Measurements from ENCODE around the gene LRTM2.

The LRTM2 gene

DNA sequence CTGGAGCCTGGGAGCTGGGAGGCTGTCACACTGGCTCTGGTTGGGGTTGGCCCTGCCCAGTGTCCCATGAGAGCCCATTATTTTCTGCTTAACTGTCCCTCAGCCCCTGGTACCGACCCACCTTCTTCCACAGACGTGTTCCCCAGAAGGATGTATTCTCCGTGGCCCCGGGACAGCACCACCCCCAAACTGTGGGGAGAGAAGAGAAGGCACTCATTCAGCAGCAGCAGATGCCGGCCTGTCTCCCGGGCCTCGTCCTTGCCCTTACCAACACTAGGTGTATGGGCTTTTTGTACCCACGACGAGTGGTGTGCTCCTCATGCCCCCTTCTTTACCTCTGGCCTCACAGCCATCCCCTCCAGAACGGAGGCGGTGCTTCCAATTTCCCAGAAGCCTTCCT is 38.1 kb downstream of the LRTM2 start:
- Histone ChIP-seq H3K36me3 (ENCODE audit: control insufficient read depth, insufficient read depth, low read length) (no peaks in the 10 kb centered on the region), H3K4me1 (ENCODE audit: control insufficient read depth, insufficient read depth, low read length, poor library complexity, severe bottlenecking) (no peaks in the 10 kb centered on the region), H3K9me3 (ENCODE audit: control insufficient read depth, low read length) (peaks cover 5% of the 10 kb centered on the region), H3K27ac (ENCODE audit: low read depth, low read length, severe bottlenecking) (no peak overlapping the region), H3K4me3 (ENCODE audit: extremely low read depth, insufficient read depth, low read length, poor library complexity, severe bottlenecking) (no peak overlapping the region)
- WGBS, 2 experiments (ENCODE audit: insufficient coverage in 2 of 2): 85 to 94% methylated on average over 7 to 9 of the region's 11 CpGs

DNA sequence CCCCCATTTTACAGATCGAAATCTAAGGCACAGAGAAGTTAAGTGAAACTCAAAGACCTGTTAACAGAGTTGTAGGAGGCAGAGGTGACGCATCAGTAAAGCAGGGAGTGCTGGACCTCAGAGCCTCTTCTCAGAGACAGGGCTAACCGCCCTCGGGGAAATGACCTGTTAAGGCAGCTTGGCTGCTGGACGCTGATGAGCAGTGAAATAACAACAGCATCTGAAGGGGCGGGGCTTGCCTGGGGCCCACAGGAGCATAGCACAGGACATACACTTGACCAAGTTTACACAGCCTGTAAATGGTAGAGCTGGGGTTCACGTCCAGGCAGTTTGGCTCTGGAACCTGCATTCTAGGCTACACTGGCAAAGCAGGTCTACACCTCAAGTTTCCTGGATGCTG is 39.3 kb downstream of the LRTM2 start:
- Histone ChIP-seq H3K4me3 (ENCODE audit: extremely low read depth, insufficient read depth, low read length, poor library complexity, severe bottlenecking) (no peak overlapping the region), H3K9me3 (ENCODE audit: control insufficient read depth, low read length) (peaks cover 5% of the 10 kb centered on the region), H3K4me1 (ENCODE audit: control insufficient read depth, insufficient read depth, low read length, poor library complexity, severe bottlenecking) (no peaks in the 10 kb centered on the region), H3K36me3 (ENCODE audit: control insufficient read depth, insufficient read depth, low read length) (no peaks in the 10 kb centered on the region), H3K27ac (ENCODE audit: low read depth, low read length, severe bottlenecking) (no peak overlapping the region)
- 79 to 83% methylated on average over 5 to 7 of the region's 7 CpGs for WGBS, 2 experiments (ENCODE audit: insufficient coverage in 2 of 2)

DNA sequence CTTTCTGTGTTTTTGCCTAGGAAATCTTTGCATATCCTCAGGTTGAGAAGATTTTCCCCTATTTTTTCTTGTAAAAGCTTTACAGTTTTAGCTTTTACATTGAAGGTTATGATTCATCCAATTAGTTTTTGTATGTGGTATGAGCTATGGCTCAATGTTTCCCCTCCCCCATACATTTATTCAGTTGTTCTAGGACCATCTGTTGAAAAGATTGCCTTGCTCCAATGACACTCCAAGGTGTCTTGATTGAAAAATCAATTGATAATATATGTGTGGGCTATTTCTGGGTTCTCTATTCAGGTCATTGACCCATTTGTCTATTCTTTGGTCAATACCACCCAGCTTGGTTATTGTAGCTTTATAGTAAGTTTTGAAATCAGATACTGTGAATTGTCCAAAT is 42.6 kb downstream of the LRTM2 start:
- H3K27ac ChIP-seq (ENCODE audit: low read depth, low read length, severe bottlenecking): no peak overlapping the region
- H3K4me3 ChIP-seq (ENCODE audit: extremely low read depth, insufficient read depth, low read length, poor library complexity, severe bottlenecking): no peak overlapping the region
- peaks cover 4% of the 10 kb centered on the region for H3K9me3 ChIP-seq (ENCODE audit: control insufficient read depth, low read length)
- no peaks in the 10 kb centered on the region for H3K4me1 ChIP-seq (ENCODE audit: control insufficient read depth, insufficient read depth, low read length, poor library complexity, severe bottlenecking)
- no peaks in the 10 kb centered on the region for H3K36me3 ChIP-seq (ENCODE audit: control insufficient read depth, insufficient read depth, low read length)

- no peak overlapping the region for H3K4me3 ChIP-seq (ENCODE audit: extremely low read depth, insufficient read depth, low read length, poor library complexity, severe bottlenecking)
- 91 to 92% methylated on average over 15 to 16 of the region's 16 CpGs for WGBS, 2 experiments (ENCODE audit: insufficient coverage in 2 of 2)
- peaks cover 6% of the 10 kb centered on the region for H3K9me3 ChIP-seq (ENCODE audit: control insufficient read depth, low read length)
- H3K36me3 ChIP-seq (ENCODE audit: control insufficient read depth, insufficient read depth, low read length): no peaks in the 10 kb centered on the region
- H3K4me1 ChIP-seq (ENCODE audit: control insufficient read depth, insufficient read depth, low read length, poor library complexity, severe bottlenecking): no peaks in the 10 kb centered on the region
- no peak overlapping the region for H3K27ac ChIP-seq (ENCODE audit: low read depth, low read length, severe bottlenecking)
Measured at GRCh38 chr12:1863823-1864222, 43.5 kb downstream of the LRTM2 start.

DNA sequence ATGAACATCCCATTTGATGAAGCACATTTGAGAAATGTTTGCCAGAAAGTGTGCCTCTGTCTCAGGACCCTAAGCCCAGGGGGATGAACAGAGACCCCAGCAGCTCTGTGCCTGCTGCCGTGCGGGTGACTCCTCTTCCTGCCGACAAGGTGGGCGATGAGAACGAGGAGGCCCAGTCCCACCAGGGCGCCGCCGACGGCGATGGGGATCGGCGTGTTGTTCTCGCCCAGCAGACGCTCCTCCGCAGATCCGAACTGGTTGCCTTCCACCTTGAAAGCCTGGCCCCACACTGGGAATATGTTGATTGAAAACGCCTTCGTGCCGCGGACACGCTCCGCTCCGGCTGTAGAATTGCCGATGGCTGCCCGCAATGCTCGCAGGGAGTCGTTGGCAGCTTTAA is 44.1 kb downstream of the LRTM2 start:
- H3K36me3 ChIP-seq (ENCODE audit: control insufficient read depth, insufficient read depth, low read length): no peaks in the 10 kb centered on the region
- 93 to 97% methylated on average over 27 of the region's 27 CpGs for WGBS, 2 experiments (ENCODE audit: insufficient coverage in 2 of 2)
- peaks cover 6% of the 10 kb centered on the region for H3K9me3 ChIP-seq (ENCODE audit: control insufficient read depth, low read length)
- no peaks in the 10 kb centered on the region for H3K4me1 ChIP-seq (ENCODE audit: control insufficient read depth, insufficient read depth, low read length, poor library complexity, severe bottlenecking)
- no peak overlapping the region for H3K4me3 ChIP-seq (ENCODE audit: extremely low read depth, insufficient read depth, low read length, poor library complexity, severe bottlenecking)
- no peak overlapping the region for H3K27ac ChIP-seq (ENCODE audit: low read depth, low read length, severe bottlenecking)

DNA sequence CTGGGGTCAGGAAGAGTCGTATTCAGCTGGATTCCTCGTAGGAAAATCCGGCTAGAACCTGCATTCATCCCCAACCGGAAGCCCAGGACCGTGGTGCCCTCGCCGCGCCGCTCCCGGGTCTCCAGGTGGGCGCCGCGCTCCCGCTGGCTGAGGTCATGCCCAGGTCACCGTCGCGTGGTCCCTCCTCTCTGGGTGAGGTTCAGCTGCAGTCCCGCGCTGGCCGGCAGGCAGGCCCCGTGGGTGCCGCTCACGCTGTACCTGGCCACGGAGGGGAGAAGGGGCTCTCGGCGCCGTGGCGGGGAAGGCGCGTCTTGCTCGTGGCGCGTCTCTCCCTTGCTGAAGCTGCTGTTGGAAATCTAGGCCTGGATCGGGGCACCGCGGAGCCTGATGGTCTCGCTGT is 44.5 kb downstream of the LRTM2 start:
- H3K36me3 ChIP-seq (ENCODE audit: control insufficient read depth, insufficient read depth, low read length): no peaks in the 10 kb centered on the region
- no peak overlapping the region for H3K4me3 ChIP-seq (ENCODE audit: extremely low read depth, insufficient read depth, low read length, poor library complexity, severe bottlenecking)
- WGBS, 2 experiments (ENCODE audit: insufficient coverage in 2 of 2): 93 to 96% methylated on average over 28 of the region's 37 CpGs
- peaks cover under 1% of the 10 kb centered on the region for H3K4me1 ChIP-seq (ENCODE audit: control insufficient read depth, insufficient read depth, low read length, poor library complexity, severe bottlenecking)
- H3K27ac ChIP-seq (ENCODE audit: low read depth, low read length, severe bottlenecking): no peak overlapping the region
- peaks cover 10% of the 10 kb centered on the region for H3K9me3 ChIP-seq (ENCODE audit: control insufficient read depth, low read length)

DNA sequence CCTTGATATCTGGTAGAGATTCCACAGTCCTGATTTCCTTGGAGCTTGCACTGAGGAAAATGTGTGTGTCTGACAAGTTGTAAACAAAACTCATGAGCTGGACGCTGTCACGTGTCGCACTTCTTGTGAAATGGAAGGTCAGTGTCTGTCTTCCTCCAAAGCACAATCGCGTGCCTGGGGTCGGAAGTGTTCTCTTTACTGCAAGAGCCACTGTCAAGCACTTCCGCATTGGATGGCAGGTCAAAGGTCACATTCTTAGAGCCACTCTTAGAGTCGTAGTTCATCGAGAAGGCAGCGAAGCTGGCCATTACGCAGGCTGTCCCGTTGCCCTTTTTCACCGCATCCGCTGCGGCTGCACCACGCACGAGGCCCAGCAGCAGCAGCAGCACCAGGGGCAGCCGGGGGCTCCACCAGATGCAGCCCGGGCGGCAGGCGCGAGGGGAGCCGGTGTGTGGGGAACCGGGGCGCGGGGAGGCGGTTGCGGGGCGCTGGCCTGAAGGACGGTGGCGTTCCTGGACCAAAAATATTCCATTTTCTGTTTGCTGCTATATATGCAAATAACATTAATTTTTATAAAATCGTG is 45.0 kb downstream of the LRTM2 start:
- Histone ChIP-seq H3K4me1 (ENCODE audit: control insufficient read depth, insufficient read depth, low read length, poor library complexity, severe bottlenecking) (peaks cover 5% of the 10 kb centered on the region), H3K9me3 (ENCODE audit: control insufficient read depth, low read length) (peaks cover 12% of the 10 kb centered on the region), H3K27ac (ENCODE audit: low read depth, low read length, severe bottlenecking) (no peak overlapping the region), H3K4me3 (ENCODE audit: extremely low read depth, insufficient read depth, low read length, poor library complexity, severe bottlenecking) (no peak overlapping the region), H3K36me3 (ENCODE audit: control insufficient read depth, insufficient read depth, low read length) (no peaks in the 10 kb centered on the region)
- WGBS, 2 experiments (ENCODE audit: insufficient coverage in 2 of 2): 91 to 93% methylated on average over 20 to 23 of the region's 32 CpGs

GRCh38 chr12:1869145-1869544 is 48.8 kb downstream of the LRTM2 start:
- no peak overlapping the region for H3K4me3 ChIP-seq (ENCODE audit: extremely low read depth, insufficient read depth, low read length, poor library complexity, severe bottlenecking)
- 84 to 98% methylated on average over 7 to 8 of the region's 10 CpGs for WGBS, 2 experiments (ENCODE audit: insufficient coverage in 2 of 2)
- no peaks in the 10 kb centered on the region for H3K36me3 ChIP-seq (ENCODE audit: control insufficient read depth, insufficient read depth, low read length)
- H3K4me1 ChIP-seq (ENCODE audit: control insufficient read depth, insufficient read depth, low read length, poor library complexity, severe bottlenecking): peaks cover 5% of the 10 kb centered on the region
- H3K9me3 ChIP-seq (ENCODE audit: control insufficient read depth, low read length): peaks cover 12% of the 10 kb centered on the region
- no peak overlapping the region for H3K27ac ChIP-seq (ENCODE audit: low read depth, low read length, severe bottlenecking)

- H3K4me3 ChIP-seq (ENCODE audit: extremely low read depth, insufficient read depth, low read length, poor library complexity, severe bottlenecking): no peak overlapping the region
- H3K4me1 ChIP-seq (ENCODE audit: control insufficient read depth, insufficient read depth, low read length, poor library complexity, severe bottlenecking): peaks cover 5% of the 10 kb centered on the region
- H3K9me3 ChIP-seq (ENCODE audit: control insufficient read depth, low read length): peaks cover 12% of the 10 kb centered on the region
- no peak overlapping the region for H3K27ac ChIP-seq (ENCODE audit: low read depth, low read length, severe bottlenecking)
- 39 to 67% methylated on average over 5 to 7 of the region's 7 CpGs for WGBS, 2 experiments (ENCODE audit: insufficient coverage in 2 of 2)
- no peaks in the 10 kb centered on the region for H3K36me3 ChIP-seq (ENCODE audit: control insufficient read depth, insufficient read depth, low read length)
Measured at GRCh38 chr12:1870086-1870485, 49.7 kb downstream of the LRTM2 start.

DNA sequence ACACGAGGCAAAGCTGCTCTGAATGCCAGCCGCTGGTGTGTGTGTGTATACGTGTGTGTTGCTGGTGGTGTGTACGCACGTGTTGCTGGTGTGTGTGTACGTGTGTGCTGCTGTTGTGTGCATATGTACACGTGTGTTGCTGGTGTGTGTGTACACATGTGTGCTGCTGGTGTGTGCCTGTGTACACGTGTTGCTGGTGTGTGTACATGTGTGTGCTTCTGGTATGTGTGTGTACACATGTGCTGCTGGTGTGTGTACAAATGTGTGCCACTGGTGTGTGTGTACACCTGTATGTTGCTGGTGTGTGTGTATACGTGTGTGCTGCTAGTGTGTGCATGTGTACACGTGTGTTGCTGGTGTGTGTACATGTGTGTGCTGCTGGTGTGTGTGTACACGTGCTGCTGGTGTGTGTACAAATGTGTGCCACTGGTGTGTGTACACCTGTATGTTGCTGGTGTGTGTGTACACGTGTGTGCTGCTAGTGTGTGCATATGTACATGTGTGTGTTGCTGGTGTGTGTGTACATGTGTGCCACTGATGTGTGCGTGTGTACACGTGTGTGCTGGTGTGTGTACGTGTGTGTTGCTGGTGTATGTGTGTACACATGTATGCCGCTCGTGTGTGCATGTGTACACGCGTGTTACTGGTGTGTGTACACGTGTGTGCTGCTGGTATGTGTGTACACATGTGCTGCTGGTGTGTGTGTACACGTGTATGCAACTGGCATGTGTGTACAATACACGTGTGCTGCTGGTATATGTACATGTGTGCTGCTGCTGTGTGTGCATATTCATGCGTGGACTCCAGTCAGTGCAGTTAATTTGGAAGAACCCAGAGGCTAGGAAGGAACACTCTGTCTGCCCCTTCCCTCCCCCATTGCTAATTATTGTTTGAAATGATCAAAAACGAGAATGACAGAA is 50.9 kb downstream of the LRTM2 start:
- Histone ChIP-seq H3K27ac (ENCODE audit: low read depth, low read length, severe bottlenecking) (no peak overlapping the region), H3K4me3 (ENCODE audit: extremely low read depth, insufficient read depth, low read length, poor library complexity, severe bottlenecking) (no peak overlapping the region), H3K4me1 (ENCODE audit: control insufficient read depth, insufficient read depth, low read length, poor library complexity, severe bottlenecking) (peaks cover 5% of the 10 kb centered on the region), H3K9me3 (ENCODE audit: control insufficient read depth, low read length) (peaks cover 12% of the 10 kb centered on the region), H3K36me3 (ENCODE audit: control insufficient read depth, insufficient read depth, low read length) (no peaks in the 10 kb centered on the region)
- WGBS, 2 experiments (ENCODE audit: insufficient coverage in 2 of 2): 93% methylated on average over 17 to 23 of the region's 24 CpGs

DNA sequence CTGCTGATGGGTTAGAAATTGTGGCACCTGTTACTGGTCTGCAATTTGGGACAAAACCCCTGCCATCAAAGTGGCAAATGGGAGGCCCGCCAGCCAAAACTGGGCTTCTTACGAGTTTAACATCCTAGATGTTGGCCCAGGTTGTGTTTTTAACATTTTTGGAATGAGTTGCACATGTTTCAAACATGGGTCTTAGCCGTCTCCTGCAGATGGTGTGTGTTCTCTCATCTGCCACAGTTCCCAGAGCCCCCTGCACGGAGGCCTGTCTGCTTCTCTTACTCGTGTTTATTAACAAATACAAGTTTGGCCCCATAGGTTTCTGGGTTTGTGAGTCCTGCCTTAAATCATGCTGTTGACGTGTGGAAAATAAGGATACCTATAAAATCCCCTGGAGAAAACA is 51.6 kb downstream of the LRTM2 start:
- H3K4me1 ChIP-seq (ENCODE audit: control insufficient read depth, insufficient read depth, low read length, poor library complexity, severe bottlenecking): peaks cover 5% of the 10 kb centered on the region
- 87 to 93% methylated on average over 4 of the region's 6 CpGs for WGBS, 2 experiments (ENCODE audit: insufficient coverage in 2 of 2)
- peaks cover 12% of the 10 kb centered on the region for H3K9me3 ChIP-seq (ENCODE audit: control insufficient read depth, low read length)
- H3K4me3 ChIP-seq (ENCODE audit: extremely low read depth, insufficient read depth, low read length, poor library complexity, severe bottlenecking): no peak overlapping the region
- H3K36me3 ChIP-seq (ENCODE audit: control insufficient read depth, insufficient read depth, low read length): no peaks in the 10 kb centered on the region
- no peak overlapping the region for H3K27ac ChIP-seq (ENCODE audit: low read depth, low read length, severe bottlenecking)
